Esophagus squamous epithelium (tissue), 5 donors: Measurements from ENCODE around the gene CDK5RAP2. TPM values are rescaled to one million over a fixed set of nuclear protein-coding genes. Genes with fewer than 3 reads are reported as not detected.
"Not testable (repeated sequence)": the region's sequence is repeated elsewhere in the genome, so short reads cannot be mapped to it uniquely, and the experiment has no call there.

ENCODE experiments used
- DNase-seq: peaks from one replicate; lab custom pipeline; 2025; lab: John Stamatoyannopoulos, UW
- H3K27ac ChIP-seq, 4 donors: fragments of 200-600 bp; sonication (generic); one replicate each; pipeline ENCODE4 v1.5.1; 2016 to 2019; ENCODE audit warnings: mild to moderate bottlenecking in 1 of 4
- H3K27me3 ChIP-seq, 4 donors: fragments of 200-600 bp; sonication (generic); 1 replicate in 3 of 4; 2 replicates in 1 of 4; pipeline versions ENCODE4 v1.5.1 to v1.6.0; 2017 to 2021; ENCODE audit warnings: antibody characterized with exemption in 1 of 4
- H3K36me3 ChIP-seq, 3 donors: fragments of 200-600 bp; sonication (generic); one replicate each; pipeline ENCODE4 v1.5.1; 2016 to 2019
- H3K4me1 ChIP-seq, 3 donors: fragments of 200-600 bp; sonication (generic); one replicate each; pipeline ENCODE4 v1.5.1; 2017 to 2019
- H3K4me3 ChIP-seq, 4 donors: fragments of 200-600 bp; sonication (generic); 1 replicate in 3 of 4; 2 replicates in 1 of 4; pipeline ENCODE4 v1.5.1; 2016 to 2019; ENCODE audit warnings: mild to moderate bottlenecking in 2 of 4, moderate library complexity in 1 of 4
- H3K9me3 ChIP-seq, 3 donors: fragments of 200-600 bp; sonication (generic); one replicate each; pipeline ENCODE4 v1.5.1; 2016 to 2019
- CTCF ChIP-seq, 6 experiments: fragments of 450-650 bp in 4 of 6; fragments of 200-600 bp in 2 of 6; sonication (generic) in 2 of 6; IDR thresholded peaks; one replicate each; pipeline ENCODE4 v1.5.1; 2016 to 2019; ENCODE audit warnings: antibody characterized with exemption in 6 of 6, mild to moderate bottlenecking in 4 of 6, moderate library complexity in 4 of 6
- POLR2A ChIP-seq, 4 donors: fragments of 450-650 bp; IDR thresholded peaks; one replicate each; pipeline ENCODE4 v1.6.1; 2017; ENCODE audit warnings: antibody characterized with exemption in 4 of 4, mild to moderate bottlenecking in 4 of 4, moderate library complexity in 3 of 4
- WGBS, 2 donors: methylation state at CpG; one replicate each; pipeline ENCODE4 v1.1.5; 2018; 5-methylcytosine and 5-hydroxymethylcytosine counted together
- intact Hi-C: fragments of 100-400 bp; cut with DNase I; formaldehyde crosslinking; loops from one replicate; pipeline ENCODE4 v1.15.0; 2022
- total RNA-seq, 4 donors: library from RNA; depleted of rRNA; stranded (reverse); fragments of >200 nt; gene quantifications; one replicate each; pipeline ENCODE4 v1.1.0, GENCODE V29; 2016
- donor health status: DM: yes; HTN: yes; CAD: no.

CDK5RAP2 gene
- 10 to 100 TPM; 23.2 to 41.2 (median 33.8) TPM for total RNA-seq

- 22 to 25% methylated on average over 14 to 18 of the region's 33 CpGs for WGBS, 2 donors
- H3K4me1 ChIP-seq: peaks cover 11 to 28% (median 13%) of the 10 kb centered on the region in 3 donors
- H3K4me3 ChIP-seq: peak within 1 kb of the TSS; percentile 97 to 99 (median 97)
- TF ChIP-seq POLR2A (IDR thresholded peaks at IDR 0.05): peak in 1 of 4 donors; percentile 45
- TF ChIP-seq CTCF (IDR thresholded peaks at IDR 0.05): peak in 1 of 6 experiments; percentile 12
- H3K9me3 ChIP-seq: no peaks in the 10 kb centered on the region
- H3K27ac ChIP-seq: peak within 1 kb of the TSS; percentile 86 to 91 (median 90)
- intact Hi-C loops: no loop called here
- H3K27me3 ChIP-seq: no peaks in the 10 kb centered on the region
- H3K36me3 ChIP-seq: peaks cover 0 to 12% (median 0%) of the 10 kb centered on the region in 3 donors
- DNase-seq: peak; percentile 81
These were observed at the start of gene CDK5RAP2 for GRCh38 chr9:120580051-120580896. TSS of gene CDK5RAP2 (minus strand) at chr9:120580167. CDS start at chr9:120579978, 189 bp downstream.

- H3K4me3 ChIP-seq, H3K36me3 ChIP-seq, H3K27me3 ChIP-seq, DNase-seq, intact Hi-C loops, H3K9me3 ChIP-seq: not testable (repeated sequence)
- Histone ChIP-seq H3K27ac (peak overlapping the region in 3 of 4 donors; percentile 12 to 47 (median 31)), H3K4me1 (peaks cover 0 to 36% (median 10%) of the 10 kb centered on the region in 3 donors)
- 65 to 86% methylated on average over 2 to 3 of the region's 3 CpGs for WGBS, 2 donors
These were observed 49.0 kb upstream of the CDK5RAP2 start for GRCh38 chr9:120628925-120629497.

GRCh38 chr9:120628207-120628924, 48.4 kb upstream of the CDK5RAP2 start:
- WGBS, 2 donors: 60 to 69% methylated on average over 4 of the region's 4 CpGs
- no peaks in the 10 kb centered on the region for H3K36me3 ChIP-seq
- no peaks in the 10 kb centered on the region for H3K9me3 ChIP-seq
- intact Hi-C loops: no loop called here
- no peak overlapping the region for H3K4me3 ChIP-seq
- H3K4me1 ChIP-seq: peaks cover 0 to 36% (median 10%) of the 10 kb centered on the region in 3 donors
- no peak for DNase-seq
- TF ChIP-seq CTCF (IDR thresholded peaks at IDR 0.05) (no peak), POLR2A (IDR thresholded peaks at IDR 0.05) (no peak)
- H3K27me3 ChIP-seq: no peaks in the 10 kb centered on the region
- H3K27ac ChIP-seq: peak overlapping the region in 1 of 4 donors; percentile 47

GRCh38 chr9:120627073-120627472, 47.1 kb upstream of the CDK5RAP2 start:
- 49 to 53% methylated on average over 2 of the region's 2 CpGs for WGBS, 2 donors
- no peaks in the 10 kb centered on the region for H3K9me3 ChIP-seq
- intact Hi-C loops: no loop called here
- no peak for DNase-seq
- no peak for TF ChIP-seq POLR2A (IDR thresholded peaks at IDR 0.05)
- no peak for TF ChIP-seq CTCF (IDR thresholded peaks at IDR 0.05)
- no peak overlapping the region for H3K4me3 ChIP-seq
- no peaks in the 10 kb centered on the region for H3K27me3 ChIP-seq
- peaks cover 0 to 36% (median 10%) of the 10 kb centered on the region in 3 donors for H3K4me1 ChIP-seq
- no peak overlapping the region for H3K27ac ChIP-seq
- H3K36me3 ChIP-seq: peaks cover 0 to 5% (median 0%) of the 10 kb centered on the region in 3 donors

- Histone ChIP-seq H3K9me3 (no peaks in the 10 kb centered on the region), H3K36me3 (peaks cover 0 to 11% (median 0%) of the 10 kb centered on the region in 3 donors), H3K4me1 (peaks cover 0 to 36% (median 10%) of the 10 kb centered on the region in 3 donors), H3K27ac (no peak overlapping the region), H3K4me3 (no peak overlapping the region), H3K27me3 (no peaks in the 10 kb centered on the region)
- intact Hi-C loops: no loop called here
- WGBS, 2 donors: 71% methylated on average over 1 of the region's 1 CpG
- DNase-seq: no peak
- TF ChIP-seq CTCF (IDR thresholded peaks at IDR 0.05): no peak
These were observed 46.5 kb upstream of the CDK5RAP2 start for GRCh38 chr9:120626512-120626911.
